GM03348 (cell line): ENCODE results near the gene LMNTD1.
"Not testable (repeated sequence)": the region's sequence is repeated elsewhere in the genome, so short reads cannot be mapped to it uniquely, and the experiment has no call there.

ENCODE experiments used
- DNase-seq: peaks from one replicate; pipeline ENCODE4 v3.0.0; 2012; ENCODE audit warnings: low spot score

Gene LMNTD1

GRCh38 chr12:25433024-25433423, 120.1 kb downstream of the LMNTD1 start:
- no peak for DNase-seq

GRCh38 chr12:25427337-25428249, 125.5 kb downstream of the LMNTD1 start:
- DNase-seq: no peak

GRCh38 chr12:25426821-25427220, 126.3 kb downstream of the LMNTD1 start:
- DNase-seq: not testable (repeated sequence)
